NOMO-1 (cell line): ENCODE data around the gene NTS.

Experiments used
- DNase-seq, 2 experiments: peaks; one replicate each; lab custom pipeline; 2025; ENCODE audit not compliant: unreplicated experiment in 2 of 2; lab: John Stamatoyannopoulos, UW

Gene NTS

DNA sequence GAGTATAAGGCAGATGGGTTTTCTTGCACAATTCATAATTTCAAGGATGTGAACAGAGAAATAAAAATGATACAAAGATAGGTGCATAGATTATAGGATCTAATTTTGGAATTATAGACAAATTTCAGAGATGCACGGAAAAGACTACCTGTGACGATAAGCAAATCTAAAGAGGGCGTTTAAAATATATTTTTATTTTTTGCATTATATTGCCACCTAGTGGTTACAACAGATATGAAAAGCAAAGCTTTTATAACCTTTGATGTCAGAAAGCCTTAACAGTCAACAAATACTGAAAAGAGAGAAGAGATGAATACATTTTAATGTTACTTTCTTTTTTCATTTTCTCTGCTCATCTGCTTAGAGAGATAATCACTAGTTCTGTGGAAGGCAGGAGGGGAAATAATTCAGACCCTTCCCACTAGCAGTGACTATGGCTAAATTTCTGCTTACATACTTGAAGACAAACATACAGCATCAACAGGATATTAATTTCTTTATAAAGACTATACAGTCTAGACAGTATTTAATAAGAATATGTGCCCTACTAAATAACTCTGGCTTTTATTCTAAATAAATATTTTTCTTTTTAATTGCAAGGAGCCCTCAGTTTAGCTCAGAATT, 46.3 kb downstream of the NTS start:
- DNase-seq = peak in 1 of 2 experiments; percentile 33

DNA sequence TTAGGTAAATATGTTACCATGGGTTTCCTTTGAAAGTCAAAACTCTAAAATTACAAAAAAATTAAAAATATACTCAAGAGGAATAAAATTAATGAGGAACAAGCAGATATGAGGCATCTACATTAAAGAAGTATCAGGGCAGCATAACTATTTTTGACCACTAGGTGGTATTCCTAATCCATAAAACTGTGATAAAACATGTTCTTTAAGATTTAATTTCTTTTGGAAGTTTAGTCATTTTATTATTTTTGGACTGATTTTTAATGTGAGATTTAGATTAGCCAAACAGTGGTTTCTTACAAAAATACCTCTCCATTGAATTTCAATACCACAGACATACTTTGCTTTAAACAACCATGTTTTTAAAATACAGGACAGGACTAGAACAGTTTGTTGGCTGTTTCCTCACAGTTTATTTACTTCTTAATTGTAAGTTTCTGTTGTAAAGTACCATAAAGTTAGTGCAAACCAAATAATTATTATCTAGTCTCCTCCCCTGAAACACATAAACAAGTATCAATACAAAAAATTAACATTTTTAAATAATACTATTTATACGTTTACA, 49.8 kb downstream of the NTS start:
- DNase-seq = no peak

DNA sequence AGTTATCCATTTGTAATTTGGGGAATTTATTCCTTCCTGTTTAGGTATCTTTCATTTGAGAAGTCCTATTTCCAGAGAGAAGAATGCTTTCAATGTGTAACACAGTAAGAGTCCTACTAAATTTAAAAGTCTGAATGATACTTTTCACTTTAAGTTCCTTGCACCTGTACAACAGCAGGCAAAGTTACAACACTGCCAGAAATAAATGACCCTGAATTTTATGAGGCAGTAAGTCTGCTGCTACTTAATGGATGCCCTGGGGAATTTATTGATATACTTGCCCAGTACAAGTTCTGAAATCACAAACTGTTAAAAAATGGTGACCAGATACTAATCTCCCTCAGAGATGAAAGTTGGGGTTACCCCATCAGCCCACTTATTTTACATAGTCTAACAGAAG, 53.1 kb downstream of the NTS start:
- DNase-seq = no peak
